T1000 (cell line): ENCODE results near the gene ABLIM1.

ENCODE experiments used
- DNase-seq: peaks from one replicate; lab custom pipeline; 2025; ENCODE audit warnings: mixed read lengths; lab: John Stamatoyannopoulos, UW

The ABLIM1 gene

GRCh38 chr10:114680543-114681117 lies 22.6 kb upstream of the ABLIM1 start:
- no peak for DNase-seq

- no peak for DNase-seq
Measured at GRCh38 chr10:114679552-114679951, 21.5 kb upstream of the ABLIM1 start.

- DNase-seq = no peak
Measured at GRCh38 chr10:114678820-114679219, 20.7 kb upstream of the ABLIM1 start.

DNA sequence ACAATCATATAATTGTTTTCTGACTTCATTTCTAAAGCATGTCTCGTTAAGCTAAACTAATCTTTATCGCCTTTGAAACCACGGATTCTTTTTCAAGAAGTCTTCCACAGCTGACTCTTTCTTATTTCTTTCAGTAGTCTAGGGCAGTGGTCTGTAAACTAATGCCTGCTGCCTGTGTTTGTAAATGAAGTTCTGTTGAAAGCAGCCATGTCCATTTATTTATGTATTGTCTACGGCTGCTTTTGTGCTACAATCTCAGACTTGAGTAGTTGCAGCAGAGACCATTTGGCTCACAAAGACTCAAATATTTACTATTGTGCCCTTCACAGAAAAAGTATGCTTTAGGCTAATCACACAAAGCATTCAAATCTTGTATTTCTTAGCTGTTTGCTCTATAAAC lies 20.3 kb upstream of the ABLIM1 start:
- no peak for DNase-seq

GRCh38 chr10:114674346-114674745 lies 16.3 kb upstream of the ABLIM1 start:
- no peak for DNase-seq

GRCh38 chr10:114669648-114670047 lies 11.6 kb upstream of the ABLIM1 start:
- DNase-seq = no peak

GRCh38 chr10:114668375-114669080 lies 10.5 kb upstream of the ABLIM1 start:
- no peak for DNase-seq

GRCh38 chr10:114665873-114666272 lies 7.8 kb upstream of the ABLIM1 start:
- DNase-seq = no peak

GRCh38 chr10:114665406-114665805 lies 7.3 kb upstream of the ABLIM1 start:
- DNase-seq = no peak

- DNase-seq = no peak
Measured at GRCh38 chr10:114664127-114664526, 6.1 kb upstream of the ABLIM1 start.

DNA sequence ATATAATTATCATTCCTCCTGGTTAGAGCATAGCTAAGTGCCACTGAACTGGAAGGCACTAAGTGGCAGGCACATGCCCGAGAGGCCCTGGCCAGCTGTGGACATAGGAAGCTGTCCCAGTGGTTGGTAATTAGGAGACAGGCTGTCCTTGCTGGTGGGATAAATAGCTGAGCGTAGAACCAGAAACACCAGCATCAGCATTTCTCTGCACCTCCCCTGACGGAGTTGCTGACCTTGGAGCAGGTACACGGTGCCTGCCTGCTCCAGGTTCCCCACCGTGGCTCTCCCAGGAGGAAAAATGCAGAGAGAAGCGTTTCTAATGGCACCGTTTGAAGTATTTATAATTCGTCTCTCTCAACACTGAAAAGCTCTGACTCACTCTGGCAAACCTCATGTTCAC lies 5.6 kb upstream of the ABLIM1 start:
- DNase-seq = no peak

- DNase-seq = no peak
Measured at GRCh38 chr10:114662646-114663217, 4.7 kb upstream of the ABLIM1 start.

DNA sequence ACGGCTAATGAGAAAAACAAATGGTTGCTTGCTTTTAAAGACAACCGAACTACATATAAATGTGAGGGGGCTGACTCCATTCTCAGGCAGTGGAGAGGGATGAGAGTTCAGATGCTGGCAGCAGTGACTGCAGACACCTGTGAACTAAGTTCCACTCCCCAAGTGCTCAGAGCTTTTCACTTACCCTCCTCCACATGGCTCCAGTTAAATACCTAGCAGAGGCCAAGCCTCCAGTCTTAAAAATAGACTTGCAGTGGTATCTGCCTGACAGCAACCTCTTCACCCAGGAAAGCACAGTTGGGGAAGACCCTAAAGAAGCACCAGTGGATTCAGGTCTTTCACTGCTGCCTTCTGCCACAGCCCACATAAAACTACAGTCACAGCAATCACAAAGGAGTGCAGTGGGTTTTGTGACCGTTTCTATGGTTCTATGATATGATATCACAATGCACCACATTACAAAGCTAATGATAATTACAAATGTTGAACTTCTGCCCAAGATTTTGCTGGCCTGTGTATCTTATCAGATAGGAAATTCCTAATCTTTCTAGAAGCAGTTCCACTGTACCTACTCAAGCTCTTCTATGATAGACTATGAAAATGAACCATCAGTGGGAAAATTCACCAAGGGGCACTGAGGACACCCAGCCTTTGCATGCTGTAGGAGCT lies 3.3 kb upstream of the ABLIM1 start:
- DNase-seq = no peak

- no peak for DNase-seq
Measured at GRCh38 chr10:114655671-114656070, 2.4 kb downstream of the ABLIM1 start.

- DNase-seq = no peak
Measured at GRCh38 chr10:114654822-114655575, 3.1 kb downstream of the ABLIM1 start.

DNA sequence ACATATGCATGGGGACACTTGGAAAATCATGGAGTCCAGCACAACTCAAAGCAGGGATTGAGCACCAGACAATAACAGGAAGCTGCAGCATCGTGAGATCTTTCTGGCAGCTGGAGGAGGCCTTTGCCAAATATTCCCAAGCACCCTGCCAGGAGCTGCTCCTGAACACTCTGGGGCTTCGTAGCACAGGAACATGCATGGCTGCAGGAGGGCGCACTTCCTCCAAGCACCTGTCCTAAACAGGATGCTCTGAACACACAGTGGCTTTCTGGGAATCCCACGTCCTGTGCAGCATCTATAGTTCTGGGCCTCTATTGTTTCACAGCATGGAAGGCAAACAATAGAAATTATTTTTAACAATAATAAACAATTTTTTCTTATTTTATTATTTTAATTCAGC lies 4.1 kb downstream of the ABLIM1 start:
- DNase-seq = no peak

- DNase-seq = no peak
Measured at GRCh38 chr10:114652402-114653368, 5.4 kb downstream of the ABLIM1 start.

- no peak for DNase-seq
Measured at GRCh38 chr10:114650831-114651230, 7.2 kb downstream of the ABLIM1 start.

DNA sequence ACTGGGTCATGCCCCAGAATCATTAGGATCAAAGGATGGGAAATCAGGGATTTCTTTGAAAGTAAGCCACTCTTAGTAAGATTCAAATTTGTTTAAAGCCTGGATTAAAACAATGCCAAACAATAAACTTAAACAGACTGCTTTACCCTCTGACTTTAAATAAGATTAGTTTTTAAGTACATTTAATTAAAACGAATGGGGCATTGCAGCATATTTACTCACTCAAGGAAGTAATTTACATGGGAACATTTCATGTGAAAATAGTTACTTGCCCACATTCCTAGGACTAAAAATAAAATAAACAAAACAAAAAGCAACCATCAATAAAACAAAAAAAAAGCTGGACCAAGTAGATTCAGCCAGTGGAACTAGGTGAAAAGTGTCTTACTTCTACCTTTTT lies 7.8 kb downstream of the ABLIM1 start:
- no peak for DNase-seq

DNA sequence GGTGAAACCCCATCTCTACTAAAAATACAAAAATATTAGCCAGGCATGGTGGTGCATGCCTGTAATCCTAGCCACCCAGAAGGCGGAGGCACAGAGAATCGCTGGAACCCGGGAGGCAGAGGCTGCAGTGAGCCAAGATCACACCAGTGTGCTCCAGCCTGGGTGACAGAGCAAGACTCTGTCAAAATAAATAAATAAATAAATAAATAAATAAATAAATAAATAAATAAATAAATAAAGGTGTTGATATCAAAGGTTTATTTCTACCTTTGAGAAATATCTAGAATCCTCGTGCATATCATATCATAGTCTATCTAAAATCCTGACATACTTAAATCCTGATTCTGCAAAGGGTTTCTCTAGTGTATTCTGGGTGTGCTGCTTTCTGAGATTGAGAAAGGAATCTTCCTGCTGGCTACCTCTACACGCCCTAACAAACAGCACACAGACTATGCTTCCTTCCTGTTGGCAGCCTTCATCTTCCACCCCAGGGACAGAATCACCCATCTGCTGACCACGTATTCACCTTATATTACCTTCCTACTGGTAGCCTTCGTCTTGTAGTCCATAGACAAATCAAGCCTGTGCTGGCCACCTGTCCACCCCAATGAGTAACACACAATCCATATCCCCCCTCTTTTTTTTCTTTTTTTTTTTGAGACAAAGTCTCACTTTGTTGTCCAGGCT lies 8.7 kb downstream of the ABLIM1 start:
- no peak for DNase-seq

GRCh38 chr10:114648368-114648767 lies 9.7 kb downstream of the ABLIM1 start:
- peak; percentile 18 for DNase-seq
